22Rv1 (cell line): ENCODE results near the gene PCP2.

Experiments used
- H3K27ac ChIP-seq: fragments of 450-650 bp; 2 replicates; pipeline ENCODE4 v1.5.1; 2017
- CTCF ChIP-seq: fragments of 450-650 bp; IDR thresholded peaks from 2 replicates; pipeline ENCODE4 v1.5.1; 2017; ENCODE audit warnings: mild to moderate bottlenecking
- ZFX ChIP-seq: fragments of 450-650 bp; IDR thresholded peaks from 2 replicates; pipeline ENCODE4 v1.6.1; 2017; ENCODE audit warnings: antibody characterized with exemption, borderline replicate concordance

Gene PCP2

GRCh38 chr19:7642295-7643030, 8.9 kb upstream of the PCP2 start:
- peak overlapping the region; percentile 26; the same call in 1 of the 2 replicates for H3K27ac ChIP-seq
- no peak for TF ChIP-seq CTCF
- TF ChIP-seq ZFX = no peak

- TF ChIP-seq ZFX (no peak), CTCF (no peak)
These were observed 8.1 kb upstream of the PCP2 start for GRCh38 chr19:7641290-7642276.

GRCh38 chr19:7640803-7641202, 7.3 kb upstream of the PCP2 start:
- no peak overlapping the region for H3K27ac ChIP-seq
- TF ChIP-seq ZFX (no peak), CTCF (no peak)

More at GRCh38 chr19:7641290-7642276, 8.1 kb upstream of the PCP2 start:
- no peak overlapping the region for H3K27ac ChIP-seq

- TF ChIP-seq CTCF = no peak
- no peak overlapping the region for H3K27ac ChIP-seq
These were observed 6.4 kb upstream of the PCP2 start for GRCh38 chr19:7639863-7640348.

- TF ChIP-seq CTCF (no peak), ZFX (no peak)
- H3K27ac ChIP-seq = peak overlapping the region; percentile 71; the same call in 1 of the 2 replicates
These were observed 5.4 kb upstream of the PCP2 start for GRCh38 chr19:7638802-7639465.

DNA sequence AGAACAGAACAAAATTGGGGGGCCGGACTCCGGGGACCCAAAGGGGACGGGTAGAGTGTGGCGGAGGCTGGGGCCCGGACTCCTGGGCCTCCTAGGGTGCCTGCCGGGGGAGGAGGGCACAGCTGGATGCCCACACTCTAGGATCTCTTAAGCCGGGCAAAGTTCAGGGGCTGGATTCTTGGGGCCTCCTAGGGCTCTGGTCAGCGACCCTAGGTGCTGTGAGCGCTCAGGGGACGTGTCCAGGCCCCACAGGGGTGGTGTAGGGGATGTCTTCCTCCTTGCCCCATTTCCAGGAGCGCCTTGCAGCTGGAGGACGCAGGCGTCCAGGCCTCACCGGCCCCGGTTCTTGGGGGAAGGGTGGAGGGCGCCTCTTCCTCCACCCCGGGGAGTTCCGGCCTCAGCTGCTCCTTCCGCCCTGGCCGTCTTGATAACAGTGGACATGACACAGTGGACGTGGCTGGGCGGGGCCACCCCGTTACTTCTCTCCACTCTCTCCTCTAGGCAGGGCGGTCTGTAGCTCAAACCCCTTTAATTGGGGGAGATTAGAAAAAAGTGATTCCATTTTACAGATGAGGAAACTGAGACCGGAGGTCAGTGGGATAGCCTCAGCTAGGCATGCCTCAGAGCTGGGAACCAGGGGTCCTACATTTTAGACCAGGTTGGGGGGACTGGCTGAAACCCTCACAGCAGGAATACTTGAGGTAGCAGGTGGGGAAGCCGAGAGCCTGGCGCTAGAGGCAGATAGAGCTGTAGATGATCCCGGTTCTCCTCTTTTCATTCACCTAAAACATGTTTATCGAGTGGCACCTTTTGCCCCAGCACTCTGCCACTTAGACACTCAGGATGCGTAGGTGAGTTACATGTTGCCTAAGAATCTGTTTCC, 4.1 kb upstream of the PCP2 start:
- TF ChIP-seq CTCF (no peak), ZFX (no peak)
- peak overlapping the region; percentile 71 for H3K27ac ChIP-seq
